Natural killer cell treated with Interleukin-12 subunit alpha and Interleukin-12 subunit beta and Interleukin-15 and Interleukin-18, amount 100 ng/mL, for 72 hours (primary cell): Measurements from ENCODE around the gene SIGMAR1. TPM values are rescaled to one million over a fixed set of nuclear protein-coding genes. Genes with fewer than 3 reads are reported as not detected.

Experiments used
- ATAC-seq, 2 donors: fragments of 150-1000 bp; cut with Tn5 transposase in 1 of 2; sonication (Bioruptor Pico), chemical (Tn5 transposase) in 1 of 2; 2 replicates each; pipeline ENCODE4 v1.10.0; 2021
- DNase-seq: peaks from one replicate; pipeline ENCODE4 v3.0.0; 2022; ENCODE audit warnings: low spot score
- H3K27ac Mint-ChIP-seq, 2 donors: 1 replicate in 1 of 2; 2 replicates in 1 of 2; pipeline ENCODE4 v1.8.0; 2022; ENCODE audit warnings: mixed read lengths in 2 of 2, mild to moderate bottlenecking in 1 of 2, moderate library complexity in 1 of 2
- H3K27me3 Mint-ChIP-seq, 2 donors: 1 replicate in 1 of 2; 2 replicates in 1 of 2; pipeline ENCODE4 v1.8.0; 2022; ENCODE audit warnings: mixed read lengths in 2 of 2
- H3K36me3 Mint-ChIP-seq: one replicate; pipeline ENCODE4 v1.8.0; 2022; ENCODE audit warnings: mixed read lengths
- H3K4me1 Mint-ChIP-seq, 2 donors: 1 replicate in 1 of 2; 2 replicates in 1 of 2; pipeline ENCODE4 v1.8.0; 2022; ENCODE audit warnings: low read depth in 2 of 2, mixed read lengths in 2 of 2, mild to moderate bottlenecking in 1 of 2
- H3K4me3 Mint-ChIP-seq: one replicate; pipeline ENCODE4 v1.8.0; 2022; ENCODE audit warnings: mixed read lengths
- H3K9me3 Mint-ChIP-seq: 2 replicates; pipeline ENCODE4 v1.8.0; 2022; ENCODE audit warnings: mixed read lengths
- total RNA-seq, 2 donors: library from RNA; stranded (reverse); gene quantifications; one replicate each; pipeline ENCODE4 v1.2.3, GENCODE V29; 2022

The SIGMAR1 gene
- total RNA-seq, 2 donors from 2014 or later: 45.6 to 109 TPM

- no peaks in the 10 kb centered on the region for H3K9me3 Mint-ChIP-seq
- DNase-seq (peak; percentile 82), ATAC-seq (peak in 1 of 2 donors; percentile 53)
- H3K4me3 Mint-ChIP-seq: peak overlapping the region; percentile 88
- H3K36me3 Mint-ChIP-seq: no peaks in the 10 kb centered on the region
- H3K27ac Mint-ChIP-seq: peak overlapping the region; percentile 14 to 79
- H3K4me1 Mint-ChIP-seq: peaks cover 18 to 23% of the 10 kb centered on the region in 2 donors
- no peaks in the 10 kb centered on the region for H3K27me3 Mint-ChIP-seq
These were observed 26.9 kb upstream of the SIGMAR1 start for GRCh38 chr9:34664281-34665066.

- Mint-ChIP-seq H3K4me3 (no peak overlapping the region), H3K27me3 (no peaks in the 10 kb centered on the region), H3K27ac (peak overlapping the region in 1 of 2 donors; percentile 79), H3K4me1 (peaks cover 18 to 23% of the 10 kb centered on the region in 2 donors), H3K36me3 (no peaks in the 10 kb centered on the region), H3K9me3 (no peaks in the 10 kb centered on the region)
- ATAC-seq: no peak
- DNase-seq: no peak
These were observed 25.7 kb upstream of the SIGMAR1 start for GRCh38 chr9:34663303-34663605.

GRCh38 chr9:34662526-34663302, 25.1 kb upstream of the SIGMAR1 start, which contains the start of gene CCL27:
CCL27 (minus strand) TSS chr9:34662657; CDS start chr9:34662633, 24 bp downstream.
- Mint-ChIP-seq H3K27me3 (no peaks in the 10 kb centered on the region), H3K27ac (peak within 1 kb of the TSS in 1 of 2 donors; percentile 79), H3K4me3 (no peak within 1 kb of the TSS), H3K9me3 (no peaks in the 10 kb centered on the region), H3K36me3 (no peaks in the 10 kb centered on the region), H3K4me1 (peaks cover 18 to 23% of the 10 kb centered on the region in 2 donors)
- ATAC-seq (no peak), DNase-seq (no peak)

- no peak for DNase-seq
These were observed 22.1 kb upstream of the SIGMAR1 start for GRCh38 chr9:34659592-34660253.

GRCh38 chr9:34658461-34658860, 20.9 kb upstream of the SIGMAR1 start:
- Mint-ChIP-seq H3K27me3 (no peaks in the 10 kb centered on the region), H3K27ac (no peak overlapping the region), H3K9me3 (no peaks in the 10 kb centered on the region), H3K4me3 (no peak overlapping the region), H3K4me1 (peaks cover 3 to 7% of the 10 kb centered on the region in 2 donors), H3K36me3 (no peaks in the 10 kb centered on the region)
- no peak for ATAC-seq
- no peak for DNase-seq

More at GRCh38 chr9:34659592-34660253, 22.1 kb upstream of the SIGMAR1 start:
- H3K36me3 Mint-ChIP-seq: no peaks in the 10 kb centered on the region
- H3K27me3 Mint-ChIP-seq: no peaks in the 10 kb centered on the region
- no peak overlapping the region for H3K27ac Mint-ChIP-seq
- peaks cover 12 to 15% of the 10 kb centered on the region in 2 donors for H3K4me1 Mint-ChIP-seq
- H3K9me3 Mint-ChIP-seq: no peaks in the 10 kb centered on the region
- no peak overlapping the region for H3K4me3 Mint-ChIP-seq
- ATAC-seq: no peak

- ATAC-seq (no peak), DNase-seq (no peak)
- peaks cover 15% of the 10 kb centered on the region in 2 donors for H3K4me1 Mint-ChIP-seq
- no peaks in the 10 kb centered on the region for H3K27me3 Mint-ChIP-seq
- H3K9me3 Mint-ChIP-seq: no peaks in the 10 kb centered on the region
- no peaks in the 10 kb centered on the region for H3K36me3 Mint-ChIP-seq
- H3K4me3 Mint-ChIP-seq: no peak overlapping the region
- no peak overlapping the region for H3K27ac Mint-ChIP-seq
These were observed 19.4 kb upstream of the SIGMAR1 start for GRCh38 chr9:34656992-34657391.

GRCh38 chr9:34655394-34655793, 17.8 kb upstream of the SIGMAR1 start:
- no peaks in the 10 kb centered on the region for H3K27me3 Mint-ChIP-seq
- peaks cover 15% of the 10 kb centered on the region in 2 donors for H3K4me1 Mint-ChIP-seq
- no peak overlapping the region for H3K4me3 Mint-ChIP-seq
- H3K27ac Mint-ChIP-seq: no peak overlapping the region
- no peak for DNase-seq
- H3K36me3 Mint-ChIP-seq: no peaks in the 10 kb centered on the region
- no peaks in the 10 kb centered on the region for H3K9me3 Mint-ChIP-seq
- ATAC-seq: no peak

- H3K4me3 Mint-ChIP-seq: no peak overlapping the region
- H3K36me3 Mint-ChIP-seq: no peaks in the 10 kb centered on the region
- H3K4me1 Mint-ChIP-seq: peaks cover 15% of the 10 kb centered on the region in 2 donors
- no peak for DNase-seq
- ATAC-seq: no peak
- H3K9me3 Mint-ChIP-seq: no peaks in the 10 kb centered on the region
- no peaks in the 10 kb centered on the region for H3K27me3 Mint-ChIP-seq
- H3K27ac Mint-ChIP-seq: peak overlapping the region in 1 of 2 donors; percentile 15
These were observed 16.9 kb upstream of the SIGMAR1 start for GRCh38 chr9:34654323-34655051.

- Mint-ChIP-seq H3K27me3 (no peaks in the 10 kb centered on the region), H3K36me3 (peaks cover 4% of the 10 kb centered on the region), H3K9me3 (no peaks in the 10 kb centered on the region), H3K4me1 (peaks cover 18 to 20% of the 10 kb centered on the region in 2 donors), H3K27ac (peak overlapping the region in 1 of 2 donors; percentile 49), H3K4me3 (no peak overlapping the region)
- peak in 1 of 2 donors; percentile 25 for ATAC-seq
- no peak for DNase-seq
These were observed 15.8 kb upstream of the SIGMAR1 start for GRCh38 chr9:34653151-34654072.

GRCh38 chr9:34652602-34653000, 15.0 kb upstream of the SIGMAR1 start:
- Mint-ChIP-seq H3K27ac (peak overlapping the region; percentile 16 to 49), H3K36me3 (peaks cover 7% of the 10 kb centered on the region), H3K4me1 (peaks cover 26 to 28% of the 10 kb centered on the region in 2 donors), H3K9me3 (no peaks in the 10 kb centered on the region), H3K27me3 (no peaks in the 10 kb centered on the region), H3K4me3 (peak overlapping the region; percentile 44)
- DNase-seq (no peak), ATAC-seq (no peak)

- no peaks in the 10 kb centered on the region for H3K27me3 Mint-ChIP-seq
- peak within 1 kb of the TSS; percentile 44 for H3K4me3 Mint-ChIP-seq
- DNase-seq (peak; percentile 68), ATAC-seq (peak; percentile 58 to 68)
- H3K27ac Mint-ChIP-seq: peak within 1 kb of the TSS; percentile 16 to 49
- no peaks in the 10 kb centered on the region for H3K9me3 Mint-ChIP-seq
- H3K36me3 Mint-ChIP-seq: peaks cover 7% of the 10 kb centered on the region
- H3K4me1 Mint-ChIP-seq: peaks cover 31 to 33% of the 10 kb centered on the region in 2 donors
These were observed 14.5 kb upstream of the SIGMAR1 start, which contains the start of gene IL11RA for GRCh38 chr9:34651876-34652601. IL11RA (plus strand) TSS chr9:34652185; CDS start chr9:34655218, 3,033 bp downstream.

- Mint-ChIP-seq H3K36me3 (peaks cover 7% of the 10 kb centered on the region), H3K27me3 (no peaks in the 10 kb centered on the region), H3K9me3 (no peaks in the 10 kb centered on the region), H3K27ac (no peak overlapping the region), H3K4me1 (peaks cover 35% of the 10 kb centered on the region in 2 donors), H3K4me3 (no peak overlapping the region)
- DNase-seq: no peak
- ATAC-seq: no peak
These were observed 13.7 kb upstream of the SIGMAR1 start for GRCh38 chr9:34651321-34651720.
